HG03039 (cell line): ENCODE data around the gene BARX1.
"Not testable (repeated sequence)": the region's sequence is repeated elsewhere in the genome, so short reads cannot be mapped to it uniquely, and the experiment has no call there.

Source experiments
- ATAC-seq: cut with Tn5 transposase; IDR thresholded peaks from one replicate; pipeline ENCODE4 v1.9.1; 2021; ENCODE audit warnings: mild to moderate bottlenecking, moderate library complexity; ENCODE audit not compliant: unreplicated experiment

The BARX1 gene

GRCh38 chr9:93952784-93953495 is 2.2 kb downstream of the BARX1 start:
- ATAC-seq = no peak

- ATAC-seq = no peak
These were observed 2.9 kb downstream of the BARX1 start for GRCh38 chr9:93952119-93952783.

- no peak for ATAC-seq
These were observed 3.5 kb downstream of the BARX1 start for GRCh38 chr9:93951655-93952118.

GRCh38 chr9:93950619-93951601 is 4.2 kb downstream of the BARX1 start:
- ATAC-seq = no peak

- no peak for ATAC-seq
These were observed 5.3 kb downstream of the BARX1 start for GRCh38 chr9:93949694-93950449.

- ATAC-seq = no peak
These were observed 6.0 kb downstream of the BARX1 start for GRCh38 chr9:93949073-93949693.

GRCh38 chr9:93948441-93949072 is 6.6 kb downstream of the BARX1 start:
- ATAC-seq = no peak

- no peak for ATAC-seq
These were observed 7.6 kb downstream of the BARX1 start for GRCh38 chr9:93947409-93948070.

- ATAC-seq = no peak
These were observed 8.8 kb downstream of the BARX1 start for GRCh38 chr9:93946338-93946712.

GRCh38 chr9:93945400-93946337 is 9.5 kb downstream of the BARX1 start:
- no peak for ATAC-seq

- no peak for ATAC-seq
These were observed 11.1 kb downstream of the BARX1 start for GRCh38 chr9:93944011-93944410.

- no peak for ATAC-seq
These were observed 13.0 kb downstream of the BARX1 start for GRCh38 chr9:93942161-93942560.

- ATAC-seq = no peak
These were observed 13.7 kb downstream of the BARX1 start for GRCh38 chr9:93941493-93941892.

- ATAC-seq = no peak
These were observed 14.2 kb downstream of the BARX1 start for GRCh38 chr9:93940951-93941350.

- ATAC-seq = not testable (repeated sequence)
These were observed 15.6 kb downstream of the BARX1 start for GRCh38 chr9:93939589-93939988.

GRCh38 chr9:93937193-93937592 is 18.0 kb downstream of the BARX1 start:
- no peak for ATAC-seq

GRCh38 chr9:93931905-93932304 is 23.2 kb downstream of the BARX1 start:
- no peak for ATAC-seq

GRCh38 chr9:93930070-93930469 is 25.1 kb downstream of the BARX1 start:
- no peak for ATAC-seq
